Small intestine (tissue), 7 donors: ENCODE data around the gene SCT. TPM values are rescaled to one million over a fixed set of nuclear protein-coding genes. Genes with fewer than 3 reads are reported as not detected.

Experiments
- DNase-seq, 2 donors: peaks; one replicate each; pipeline versions ENCODE4 v3.0.0 to v3.0.0-alpha.2; 2013
- FAIRE-seq: peaks from 2 replicates; lab custom pipeline; 2012; peaks lifted over from hg19 to GRCh38; lab: Jason Lieb, UNC
- H3K27ac ChIP-seq, 3 donors: one replicate each; pipeline ENCODE4 v1.5.1; 2013; ENCODE audit warnings: low read length in 2 of 3, mild to moderate bottlenecking in 2 of 3, control low read depth in 1 of 3, inconsistent platforms in 1 of 3, low read depth in 1 of 3, moderate library complexity in 1 of 3
- H3K27me3 ChIP-seq, 3 donors: one replicate each; pipeline ENCODE4 v1.6.1; 2013; ENCODE audit warnings: low read length in 3 of 3, inconsistent platforms in 1 of 3; ENCODE audit not compliant: control insufficient read depth in 3 of 3, insufficient read depth in 3 of 3
- H3K36me3 ChIP-seq, 3 donors: one replicate each; pipeline ENCODE4 v1.6.1; 2013; ENCODE audit warnings: low read length in 3 of 3, inconsistent platforms in 1 of 3, low read depth in 1 of 3, mild to moderate bottlenecking in 1 of 3, moderate library complexity in 1 of 3; ENCODE audit not compliant: control insufficient read depth in 3 of 3, insufficient read depth in 2 of 3
- H3K4me1 ChIP-seq, 3 donors: one replicate each; pipeline ENCODE4 v1.6.1; 2013; ENCODE audit warnings: low read length in 2 of 3, inconsistent platforms in 1 of 3, low read depth in 1 of 3, mild to moderate bottlenecking in 1 of 3, moderate library complexity in 1 of 3; ENCODE audit not compliant: control insufficient read depth in 3 of 3, insufficient read depth in 2 of 3
- H3K4me3 ChIP-seq, 3 donors: one replicate each; pipeline ENCODE4 v1.5.1; 2013; ENCODE audit warnings: low read length in 3 of 3, control low read depth in 1 of 3, inconsistent platforms in 1 of 3, low read depth in 1 of 3, mild to moderate bottlenecking in 1 of 3, moderate library complexity in 1 of 3
- H3K9me3 ChIP-seq, 2 donors: one replicate each; pipeline ENCODE4 v1.6.1; 2013; ENCODE audit warnings: low read depth in 1 of 2, low read length in 1 of 2; ENCODE audit not compliant: control insufficient read depth in 2 of 2, insufficient read depth in 1 of 2
- WGBS, 3 donors: extraction: QIAGEN DNeasy Blood & Tissue Kit; methylation state at CpG; one replicate each; pipeline ENCODE4 v1.1.7; 2013; 5-methylcytosine and 5-hydroxymethylcytosine counted together
- polyA plus RNA-seq, 4 donors: library from polyadenylated mRNA; stranded (reverse) in 3 of 4; unstranded in 1 of 4; fragments of 200-250 nt in 3 of 4; fragments of 120-200 nt in 1 of 4; gene quantifications; one replicate each; pipeline versions ENCODE4 v1.2.1 to v1.2.3, GENCODE V29; 2013
- donor health status: healthy with polysubstance abuse.
- donor health status: control.
- donor health status: control.
- donor health status: Bipolar disorder and iron deficiency.
- donor health status: healthy.

The SCT gene
- polyA plus RNA-seq, 4 donors, result 4.8 to 114 (median 22.3) TPM

DNA sequence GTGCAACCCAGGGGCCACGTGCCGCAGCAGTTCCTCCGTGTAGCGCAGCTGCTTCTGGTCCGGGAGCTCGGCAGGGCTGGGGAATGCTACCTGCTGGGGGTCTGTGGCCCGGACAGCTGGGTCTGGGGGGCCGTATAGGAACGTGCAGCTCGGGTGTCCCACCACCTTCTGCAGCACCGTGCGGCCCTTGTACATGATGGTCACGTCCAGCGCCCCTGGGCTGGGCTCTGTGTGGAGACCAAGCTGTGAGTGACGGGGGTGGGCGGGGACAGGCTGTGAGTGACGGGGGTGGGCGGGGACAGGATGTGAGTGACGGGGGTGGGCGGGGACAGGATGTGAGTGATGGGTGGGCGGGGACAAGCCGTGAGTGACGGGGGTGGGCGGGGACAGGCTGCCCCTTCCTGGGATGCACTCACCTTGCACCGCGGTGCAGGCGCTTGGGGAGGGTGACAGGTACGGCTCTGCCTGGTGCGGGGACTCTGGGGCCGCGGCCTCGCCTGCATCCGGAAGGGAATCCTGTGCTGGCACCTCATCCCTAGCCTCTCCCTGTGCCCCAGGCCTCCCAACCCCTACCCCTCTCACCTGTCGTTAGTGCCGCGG lies 13.5 kb downstream of the SCT start:
- Histone ChIP-seq H3K4me1 (peaks cover 4 to 33% (median 7%) of the 10 kb centered on the region in 3 donors), H3K36me3 (peaks cover 19 to 87% (median 22%) of the 10 kb centered on the region in 3 donors), H3K27ac (peak overlapping the region; percentile 59 to 96 (median 92)), H3K9me3 (no peaks in the 10 kb centered on the region), H3K4me3 (peak overlapping the region in 1 of 3 donors; percentile 59), H3K27me3 (no peaks in the 10 kb centered on the region)
- 21 to 47% (median 30%) methylated on average over 25 to 36 of the region's 36 CpGs for WGBS, 3 donors
- no peak for FAIRE-seq
- peak; percentile 74 to 86 for DNase-seq

DNA sequence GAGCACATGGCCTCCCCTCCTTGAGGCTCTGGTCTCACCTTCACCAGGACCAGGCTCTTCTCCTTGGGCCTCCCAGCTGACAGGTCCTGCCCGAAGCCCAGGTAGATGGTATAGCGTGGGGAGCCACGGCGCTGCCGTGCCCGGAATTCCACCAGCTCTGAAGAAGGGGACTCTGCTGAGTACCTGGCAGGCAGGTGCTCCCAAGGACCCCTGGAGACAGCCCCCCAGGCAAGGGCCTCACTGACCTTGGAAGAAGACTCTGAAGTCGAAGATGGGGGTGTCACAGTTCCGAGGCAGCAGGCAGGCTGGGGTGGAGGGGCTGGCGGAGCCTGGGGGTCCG lies 14.1 kb downstream of the SCT start:
- FAIRE-seq (no peak), DNase-seq (no peak)
- Histone ChIP-seq H3K4me3 (no peak overlapping the region), H3K9me3 (no peaks in the 10 kb centered on the region), H3K27ac (peak overlapping the region; percentile 44 to 95 (median 92)), H3K36me3 (peaks cover 24 to 87% (median 26%) of the 10 kb centered on the region in 3 donors), H3K27me3 (no peaks in the 10 kb centered on the region), H3K4me1 (peaks cover 4 to 33% (median 7%) of the 10 kb centered on the region in 3 donors)
- WGBS, 3 donors, result 72 to 88% (median 84%) methylated on average over 10 of the region's 10 CpGs

GRCh38 chr11:612201-612960 lies 14.6 kb downstream of the SCT start:
- DNase-seq, result peak; percentile 57 to 90
- Histone ChIP-seq H3K27ac (peak overlapping the region; percentile 44 to 95 (median 92)), H3K9me3 (no peaks in the 10 kb centered on the region), H3K36me3 (peaks cover 28 to 88% (median 29%) of the 10 kb centered on the region in 3 donors), H3K27me3 (no peaks in the 10 kb centered on the region), H3K4me3 (no peak overlapping the region), H3K4me1 (peaks cover 4 to 33% (median 7%) of the 10 kb centered on the region in 3 donors)
- no peak for FAIRE-seq
- WGBS, 3 donors, result 20 to 55% (median 51%) methylated on average over 27 of the region's 27 CpGs

DNA sequence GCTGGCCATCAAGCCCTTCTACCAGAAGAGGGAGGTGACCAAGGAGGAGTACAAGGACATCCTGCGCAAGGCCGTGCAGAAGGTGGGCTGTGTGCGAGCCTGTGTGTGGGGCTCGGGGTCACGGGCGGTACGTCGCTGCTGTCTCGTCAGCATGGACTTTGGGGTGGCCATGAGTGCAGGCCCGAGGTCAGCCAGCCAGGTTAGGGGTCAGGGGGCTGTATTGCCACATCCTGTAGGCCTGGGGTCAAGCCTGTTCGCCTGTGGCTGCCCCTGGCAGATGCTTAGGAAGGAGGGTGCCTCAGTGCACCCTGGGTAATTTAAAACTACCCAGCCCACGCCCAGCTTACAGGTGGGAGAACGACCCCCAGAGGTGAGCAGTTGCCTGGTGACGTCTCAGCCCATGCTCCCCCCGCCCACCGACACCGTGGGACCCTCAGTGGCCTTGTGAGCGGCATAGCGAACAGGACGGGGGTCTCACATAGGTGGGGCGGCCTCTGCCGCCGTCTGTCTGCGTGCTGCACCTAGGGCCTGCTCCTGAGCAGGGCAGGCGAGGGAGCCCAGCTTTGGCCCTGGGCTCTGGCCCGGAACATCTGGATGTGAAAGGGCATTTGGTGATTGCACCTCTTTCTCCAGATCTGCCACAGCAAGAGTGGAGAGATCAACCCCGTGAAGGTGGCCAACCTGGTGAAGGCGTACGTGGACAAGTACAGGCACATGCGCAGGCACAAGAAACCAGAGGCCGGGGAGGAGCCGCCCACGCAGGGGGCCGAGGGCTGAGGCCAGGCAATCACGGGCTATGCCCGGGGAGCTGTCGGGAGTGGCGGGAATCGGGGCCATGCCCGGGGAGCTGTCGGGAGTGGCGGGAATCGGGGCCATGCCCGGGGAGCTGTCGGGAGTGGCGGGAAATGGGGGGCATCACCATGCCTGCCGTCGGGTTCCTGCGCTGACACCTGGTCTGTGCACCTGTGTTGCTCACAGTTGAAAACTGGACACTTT lies 15.7 kb downstream of the SCT start:
- Histone ChIP-seq H3K9me3 (no peaks in the 10 kb centered on the region), H3K36me3 (peaks cover 33 to 89% (median 35%) of the 10 kb centered on the region in 3 donors), H3K4me3 (no peak overlapping the region), H3K27ac (peak overlapping the region in 2 of 3 donors; percentile 92 to 95), H3K4me1 (peaks cover 4 to 28% (median 7%) of the 10 kb centered on the region in 3 donors), H3K27me3 (no peaks in the 10 kb centered on the region)
- 61 to 73% (median 66%) methylated on average over 44 to 49 of the region's 49 CpGs for WGBS, 3 donors
- DNase-seq, result no peak
- no peak for FAIRE-seq

DNA sequence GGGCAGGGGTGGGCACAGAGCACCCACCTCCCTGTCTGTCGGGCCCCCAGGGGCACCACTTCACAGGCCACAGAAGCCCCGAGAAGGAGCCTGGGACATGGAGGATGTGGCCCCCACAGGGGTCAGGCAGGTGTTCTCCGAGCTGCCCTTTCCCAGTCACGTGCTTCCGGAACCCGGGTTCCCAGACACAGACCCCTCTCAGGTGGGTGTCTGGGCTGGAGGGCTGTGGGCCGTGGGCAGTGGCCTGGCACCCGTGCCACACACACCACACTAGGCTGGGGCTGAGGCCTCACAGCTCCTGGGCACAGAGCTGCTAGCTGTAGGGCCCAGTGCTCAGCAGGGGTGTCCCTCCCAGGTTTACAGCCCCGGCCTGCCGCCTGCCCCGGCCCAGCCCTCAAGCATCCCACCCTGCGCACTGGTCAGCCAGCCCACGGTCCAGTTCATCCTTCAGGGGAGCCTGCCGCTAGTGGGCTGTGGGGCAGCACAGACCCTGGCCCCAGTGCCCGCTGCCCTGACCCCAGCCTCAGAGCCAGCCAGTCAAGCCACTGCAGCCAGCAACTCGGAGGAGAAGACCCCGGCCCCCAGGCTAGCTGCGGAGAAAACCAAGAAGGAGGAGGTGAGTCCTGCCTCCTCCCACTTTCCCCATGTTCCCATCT lies 16.7 kb downstream of the SCT start:
- 93 to 95% (median 94%) methylated on average over 17 to 18 of the region's 18 CpGs for WGBS, 3 donors
- Histone ChIP-seq H3K9me3 (no peaks in the 10 kb centered on the region), H3K36me3 (peaks cover 39 to 97% (median 43%) of the 10 kb centered on the region in 3 donors), H3K4me3 (no peak overlapping the region), H3K27ac (no peak overlapping the region), H3K4me1 (peaks cover 4 to 21% (median 7%) of the 10 kb centered on the region in 3 donors), H3K27me3 (no peaks in the 10 kb centered on the region)
- DNase-seq, result no peak
- FAIRE-seq, result no peak

GRCh38 chr11:609341-609811 lies 17.6 kb downstream of the SCT start:
- DNase-seq (no peak), FAIRE-seq (no peak)
- 90 to 92% (median 91%) methylated on average over 21 to 28 of the region's 28 CpGs for WGBS, 3 donors
- Histone ChIP-seq H3K36me3 (peaks cover 43 to 99% (median 45%) of the 10 kb centered on the region in 3 donors), H3K9me3 (no peaks in the 10 kb centered on the region), H3K27ac (no peak overlapping the region), H3K4me1 (peaks cover 4 to 12% (median 7%) of the 10 kb centered on the region in 3 donors), H3K27me3 (no peaks in the 10 kb centered on the region), H3K4me3 (no peak overlapping the region)

GRCh38 chr11:608791-609251 lies 18.2 kb downstream of the SCT start:
- Histone ChIP-seq H3K36me3 (peaks cover 47 to 99% (median 49%) of the 10 kb centered on the region in 3 donors), H3K27me3 (no peaks in the 10 kb centered on the region), H3K4me3 (no peak overlapping the region), H3K27ac (no peak overlapping the region), H3K9me3 (no peaks in the 10 kb centered on the region), H3K4me1 (peaks cover 2 to 7% (median 4%) of the 10 kb centered on the region in 3 donors)
- DNase-seq, result no peak
- WGBS, 3 donors, result 81 to 93% (median 82%) methylated on average over 28 of the region's 28 CpGs
- no peak for FAIRE-seq
